B cell (primary cell): ENCODE measurements around the gene AGBL4. TPM values are rescaled to one million over a fixed set of nuclear protein-coding genes. Genes with fewer than 3 reads are reported as not detected.

Experiments
- ATAC-seq: fragments of 200-7000 bp; cut with Tn5 transposase; one replicate; pipeline ENCODE4 v1.10.0; 2021; ENCODE audit warnings: low read depth, mild to moderate bottlenecking, moderate number of reproducible peaks, moderate library complexity
- CTCF ChIA-PET: fragments of 350-600 bp; sonication (Branson Sonifier 250); formaldehyde crosslinking; loops from one replicate; lab custom pipeline; 2021; ENCODE audit warnings: antibody characterized with exemption, inconsistent platforms; lab: Charles Lee
- POLR2A ChIA-PET: fragments of 350-600 bp; sonication (Branson Sonifier 250); formaldehyde crosslinking; loops from one replicate; lab custom pipeline; 2021; ENCODE audit warnings: antibody characterized with exemption; lab: Charles Lee
- DNase-seq: peaks from one replicate; pipeline ENCODE4 v3.0.0; 2013
- H2AFZ ChIP-seq: 2 replicates; pipeline ENCODE4 v1.6.1; 2012; ENCODE audit warnings: mild to moderate bottlenecking, low read depth, low read length; ENCODE audit not compliant: insufficient read depth, poor library complexity, severe bottlenecking
- H3K27ac ChIP-seq, 2 donors: 1 replicate in 1 of 2; 2 replicates in 1 of 2; pipeline ENCODE4 v1.5.1; 2012 to 2013; ENCODE audit warnings: low read length in 2 of 2, mild to moderate bottlenecking in 2 of 2, moderate library complexity in 1 of 2
- H3K27me3 ChIP-seq, 4 experiments: fragments of 200-600 bp in 1 of 4; sonication (generic) in 1 of 4; replicated peaks in 1 of 4; 1 replicate in 2 of 4; 2 replicates in 2 of 4; pipeline versions ENCODE4 v1.6.1 to v1.7.0; 2013 to 2016; ENCODE audit warnings: low read length in 3 of 4, mild to moderate bottlenecking in 2 of 4, mixed read lengths in 1 of 4, moderate library complexity in 1 of 4; ENCODE audit not compliant: insufficient read depth in 4 of 4, control insufficient read depth in 3 of 4; ENCODE audit errors: control extremely low read depth in 1 of 4
- H3K36me3 ChIP-seq, 2 experiments: replicated peaks in 1 of 2; 1 replicate in 1 of 2; 2 replicates in 1 of 2; pipeline versions ENCODE4 v1.6.1 to v1.7.1; 2013; ENCODE audit warnings: low read length in 1 of 2; ENCODE audit not compliant: insufficient read depth in 2 of 2, control insufficient read depth in 1 of 2; ENCODE audit errors: control extremely low read depth in 1 of 2, extremely low read depth in 1 of 2
- H3K4me1 ChIP-seq, 2 donors: fragments of 200-600 bp in 1 of 2; sonication (generic) in 1 of 2; 1 replicate in 1 of 2; 2 replicates in 1 of 2; pipeline versions ENCODE4 v1.5.1 to v1.6.1; 2013 to 2017; ENCODE audit warnings: low read length in 2 of 2; ENCODE audit not compliant: control insufficient read depth in 2 of 2, insufficient read depth in 2 of 2
- H3K4me2 ChIP-seq: replicated peaks from 2 replicates; pipeline ENCODE3; 2012; ENCODE audit warnings: mild to moderate bottlenecking, low read depth, low read length; ENCODE audit not compliant: poor library complexity, severe bottlenecking
- H3K4me3 ChIP-seq, 5 experiments: fragments of 200-600 bp in 1 of 5; sonication (generic) in 1 of 5; 1 replicate in 3 of 5; 2 replicates in 2 of 5; pipeline versions ENCODE4 v1.5.1 to v1.7.0; 2011 to 2016; ENCODE audit warnings: low read length in 4 of 5, mild to moderate bottlenecking in 4 of 5, low read depth in 2 of 5, control low read depth in 1 of 5, moderate library complexity in 1 of 5; ENCODE audit not compliant: insufficient read depth in 1 of 5; ENCODE audit errors: control extremely low read depth in 1 of 5, extremely low read depth in 1 of 5
- H3K79me2 ChIP-seq: fragments of 200-600 bp; sonication (generic); one replicate; pipeline ENCODE4 v1.6.0; 2016; ENCODE audit warnings: low read length; ENCODE audit not compliant: control insufficient read depth, insufficient read depth
- H3K9ac ChIP-seq: fragments of 200-600 bp; sonication (generic); 2 replicates; pipeline ENCODE4 v1.6.1; 2017; ENCODE audit warnings: mild to moderate bottlenecking, low read length, moderate library complexity
- H3K9me3 ChIP-seq, 3 donors: one replicate each; pipeline versions ENCODE4 v1.6.1 to v1.7.1; 2013; ENCODE audit warnings: low read length in 2 of 3; ENCODE audit not compliant: control insufficient read depth in 2 of 3, insufficient read depth in 1 of 3; ENCODE audit errors: control extremely low read depth in 1 of 3
- H4K20me1 ChIP-seq: 2 replicates; pipeline ENCODE4 v1.6.0; 2012; ENCODE audit warnings: mild to moderate bottlenecking, low read length; ENCODE audit not compliant: insufficient read depth, control insufficient read depth, poor library complexity, severe bottlenecking
- H3K27ac Mint-ChIP-seq: one replicate; pipeline ENCODE4 v1.8.0; 2021; ENCODE audit warnings: mixed read lengths
- H3K27me3 Mint-ChIP-seq: one replicate; pipeline ENCODE4 v1.8.0; 2021; ENCODE audit warnings: mixed read lengths
- H3K4me1 Mint-ChIP-seq: one replicate; pipeline ENCODE4 v1.8.0; 2021; ENCODE audit warnings: mixed read lengths
- H3K4me3 Mint-ChIP-seq: one replicate; pipeline ENCODE4 v1.8.0; 2021; ENCODE audit warnings: mixed read lengths
- H3K9me3 Mint-ChIP-seq: one replicate; pipeline ENCODE4 v1.8.0; 2022; ENCODE audit warnings: mixed read lengths; ENCODE audit not compliant: insufficient read depth
- CTCF ChIP-seq: fragments of 200-600 bp; IDR thresholded peaks from one replicate; pipeline ENCODE4 v1.8.0; 2022; ENCODE audit warnings: antibody characterized with exemption, mild to moderate bottlenecking
- EZH2 ChIP-seq: IDR thresholded peaks from 2 replicates; pipeline ENCODE4 v1.6.1; 2012; ENCODE audit warnings: borderline replicate concordance, low read depth, mild to moderate bottlenecking, moderate library complexity, low read length; ENCODE audit not compliant: insufficient read depth, poor library complexity, severe bottlenecking
- WGBS: methylation state at CpG from one replicate; pipeline ENCODE4 v1.1.5; 2013; ENCODE audit warnings: missing lambda C conversion rate; ENCODE audit not compliant: insufficient coverage; 5-methylcytosine and 5-hydroxymethylcytosine counted together
- intact Hi-C: fragments of 100-400 bp; cut with micrococcal nuclease; formaldehyde crosslinking; loops from one replicate; pipeline ENCODE4 v1.10.0; 2022
- polyA plus RNA-seq: library from polyadenylated mRNA; depleted of rRNA; stranded (reverse); fragments of >200 nt; gene quantifications from 2 replicates; pipeline ENCODE4 v1.2.3, GENCODE V29; 2012
- total RNA-seq, 2 donors: library from RNA; stranded (reverse); fragments of 120-200 nt in 1 of 2; gene quantifications; 1 replicate in 1 of 2; 2 replicates in 1 of 2; pipeline versions ENCODE4 v1.2.3 to v1.2.4, GENCODE V29; 2013 to 2022

AGBL4 gene
- total and polyA plus RNA-seq, 2 donors (not counting 1 experiment from before 2014, with no cell fraction given): 0.07 to 0.12 TPM

- H4K20me1 ChIP-seq: no peaks in the 10 kb centered on the region
- Mint-ChIP-seq H3K4me3 (no peak overlapping the region), H3K9me3 (no peaks in the 10 kb centered on the region), H3K4me1 (no peaks in the 10 kb centered on the region), H3K27ac (no peak overlapping the region), H3K27me3 (no peaks in the 10 kb centered on the region)
- intact Hi-C loops: no loop called here
- no peak for ATAC-seq
- DNase-seq: no peak
- H2AFZ ChIP-seq: no peak overlapping the region
- no peaks in the 10 kb centered on the region for H3K4me1 ChIP-seq
- 100% methylated on average over 1 of the region's 7 CpGs for whole genome bisulfite sequencing
- H3K9ac ChIP-seq: no peak overlapping the region
- no peaks in the 10 kb centered on the region for H3K79me2 ChIP-seq
- CTCF ChIA-PET: no interaction called here
- H3K27me3 ChIP-seq: no peaks in the 10 kb centered on the region
- no peak overlapping the region for H3K4me3 ChIP-seq
- H3K9me3 ChIP-seq: no peaks in the 10 kb centered on the region
- POLR2A ChIA-PET: no interaction called here
- no peak overlapping the region for H3K27ac ChIP-seq
- H3K4me2 ChIP-seq: no peak overlapping the region
- H3K36me3 ChIP-seq: no peaks in the 10 kb centered on the region
- no peak for TF ChIP-seq EZH2
- TF ChIP-seq CTCF: no peak
Measured at GRCh38 chr1:49045371-49045770, 978.4 kb downstream of the AGBL4 start.

- no peak overlapping the region for H3K4me3 ChIP-seq
- H3K4me3 Mint-ChIP-seq: no peak overlapping the region
- ChIA-PET CTCF (no interaction called here), POLR2A (no interaction called here)
- H3K36me3 ChIP-seq: no peaks in the 10 kb centered on the region
- no peak overlapping the region for H3K9ac ChIP-seq
- no peak for ATAC-seq
- H3K4me1 Mint-ChIP-seq: no peaks in the 10 kb centered on the region
- no peak for TF ChIP-seq CTCF
- TF ChIP-seq EZH2: no peak
- no peak for DNase-seq
- H3K9me3 ChIP-seq: no peaks in the 10 kb centered on the region
- H3K4me2 ChIP-seq: no peak overlapping the region
- no peaks in the 10 kb centered on the region for H3K9me3 Mint-ChIP-seq
- no peaks in the 10 kb centered on the region for H3K79me2 ChIP-seq
- H2AFZ ChIP-seq: no peak overlapping the region
- no CpG with 5 or more reads among the region's 4 CpGs for WGBS
- H3K27me3 ChIP-seq: peaks cover 0 to 5% (median 0%) of the 10 kb centered on the region in 4 experiments
- H3K4me1 ChIP-seq: no peaks in the 10 kb centered on the region
- no peak overlapping the region for H3K27ac ChIP-seq
- H3K27me3 Mint-ChIP-seq: peaks cover 7% of the 10 kb centered on the region
- H4K20me1 ChIP-seq: no peaks in the 10 kb centered on the region
- intact Hi-C loops: no loop called here
- no peak overlapping the region for H3K27ac Mint-ChIP-seq
Measured at GRCh38 chr1:49036700-49037099, 987.1 kb downstream of the AGBL4 start.
